Skin of body (tissue), 2 donors: ENCODE data around the gene PROK2. TPM values are rescaled to one million over a fixed set of nuclear protein-coding genes. Genes with fewer than 3 reads are reported as not detected.
A peak's percentile ranks its signal among the peaks of the same experiment; 100 is the strongest.

Source experiments
- DNase-seq: peaks from one replicate; lab custom pipeline; 2025; lab: John Stamatoyannopoulos, UW
- total RNA-seq: library from RNA; depleted of rRNA; stranded (reverse); fragments of >200 nt; gene quantifications from one replicate; pipeline ENCODE4 v1.2.3, GENCODE V29; 2014

Gene PROK2
- 4.1 TPM for total RNA-seq

GRCh38 chr3:71784914-71785531 lies at the start of gene PROK2:
Gene PROK2, minus strand, starts transcription at chr3:71785148. Its CDS starts 96 bp downstream, at chr3:71785052.
- DNase-seq, result peak; percentile 33

- no peak for DNase-seq
Measured at GRCh38 chr3:71831599-71831998, 46.7 kb upstream of the PROK2 start.

GRCh38 chr3:71825551-71826283 lies 40.8 kb upstream of the PROK2 start:
- no peak for DNase-seq

GRCh38 chr3:71821116-71821515 lies 36.2 kb upstream of the PROK2 start:
- no peak for DNase-seq

- no peak for DNase-seq
Measured at GRCh38 chr3:71817262-71817661, 32.3 kb upstream of the PROK2 start.

- DNase-seq, result no peak
Measured at GRCh38 chr3:71816767-71817156, 31.8 kb upstream of the PROK2 start.

- no peak for DNase-seq
Measured at GRCh38 chr3:71815340-71816067, 30.6 kb upstream of the PROK2 start.

- DNase-seq, result no peak
Measured at GRCh38 chr3:71813704-71814103, 28.8 kb upstream of the PROK2 start.

GRCh38 chr3:71813073-71813472 lies 28.1 kb upstream of the PROK2 start:
- DNase-seq, result no peak

- DNase-seq, result no peak
Measured at GRCh38 chr3:71810056-71810455, 25.1 kb upstream of the PROK2 start.

- no peak for DNase-seq
Measured at GRCh38 chr3:71809321-71810026, 24.5 kb upstream of the PROK2 start.

GRCh38 chr3:71806736-71807135 lies 21.8 kb upstream of the PROK2 start:
- no peak for DNase-seq

- DNase-seq, result no peak
Measured at GRCh38 chr3:71805691-71806090, 20.7 kb upstream of the PROK2 start.

GRCh38 chr3:71805199-71805598 lies 20.3 kb upstream of the PROK2 start:
- DNase-seq, result no peak

- DNase-seq, result no peak
Measured at GRCh38 chr3:71803248-71803647, 18.3 kb upstream of the PROK2 start.

- DNase-seq, result no peak
Measured at GRCh38 chr3:71801986-71802385, 17.0 kb upstream of the PROK2 start.

- DNase-seq, result no peak
Measured at GRCh38 chr3:71800023-71800422, 15.1 kb upstream of the PROK2 start.

GRCh38 chr3:71797455-71797854 lies 12.5 kb upstream of the PROK2 start:
- DNase-seq, result no peak

- DNase-seq, result no peak
Measured at GRCh38 chr3:71796290-71796689, 11.3 kb upstream of the PROK2 start.

- no peak for DNase-seq
Measured at GRCh38 chr3:71791634-71792033, 6.7 kb upstream of the PROK2 start.

GRCh38 chr3:71789922-71790321 lies 5.0 kb upstream of the PROK2 start:
- DNase-seq, result no peak

- no peak for DNase-seq
Measured at GRCh38 chr3:71787851-71788405, 3.0 kb upstream of the PROK2 start.
